DOHH2 (cell line): ENCODE results near the gene ARHGEF26.

Source experiments
- H3F3A ChIP-seq: fragments of 200-600 bp; sonication (generic), shearing (Covaris generic); 2 replicates; pipeline ENCODE4 v1.6.0; 2016; ENCODE audit warnings: antibody characterized with exemption, mild to moderate bottlenecking; ENCODE audit not compliant: control insufficient read depth, insufficient read depth
- H3K27ac ChIP-seq: fragments of 200-600 bp; sonication (generic); 2 replicates; pipeline ENCODE4 v1.5.1; 2014; ENCODE audit warnings: low read depth, mild to moderate bottlenecking, low read length, moderate library complexity
- H3K27me3 ChIP-seq: fragments of 200-600 bp; sonication (generic); 2 replicates; pipeline ENCODE4 v1.6.1; 2014; ENCODE audit warnings: mild to moderate bottlenecking, low read length, mixed read lengths; ENCODE audit not compliant: control insufficient read depth
- H3K36me3 ChIP-seq: fragments of 200-600 bp; sonication (generic); 2 replicates; pipeline ENCODE4 v1.6.1; 2014; ENCODE audit warnings: mild to moderate bottlenecking, low read length, moderate library complexity, mixed read lengths; ENCODE audit not compliant: control insufficient read depth
- H3K4me1 ChIP-seq: fragments of 200-600 bp; sonication (generic); 2 replicates; pipeline ENCODE4 v1.6.1; 2014; ENCODE audit warnings: mild to moderate bottlenecking, low read length, mixed read lengths; ENCODE audit not compliant: control insufficient read depth
- H3K4me2 ChIP-seq: fragments of 200-600 bp; sonication (generic); 2 replicates; pipeline ENCODE4 v1.6.0; 2014; ENCODE audit warnings: mild to moderate bottlenecking, low read length, moderate library complexity
- H3K4me3 ChIP-seq: fragments of 200-600 bp; sonication (generic); 2 replicates; pipeline ENCODE4 v1.5.1; 2014; ENCODE audit warnings: mild to moderate bottlenecking, low read length, mixed read lengths
- H3K79me2 ChIP-seq: fragments of 200-600 bp; sonication (generic); 2 replicates; pipeline ENCODE4 v1.6.1; 2014; ENCODE audit warnings: mild to moderate bottlenecking, low read length, mixed read lengths; ENCODE audit not compliant: control insufficient read depth
- H3K9me2 ChIP-seq: fragments of 200-600 bp; sonication (generic); replicated peaks from 2 replicates; pipeline ENCODE4 v1.6.1; 2014; ENCODE audit warnings: mild to moderate bottlenecking, low read length, mixed read lengths; ENCODE audit not compliant: control insufficient read depth
- H3K9me3 ChIP-seq: fragments of 200-600 bp; sonication (generic); 2 replicates; pipeline ENCODE4 v1.6.1; 2014; ENCODE audit warnings: antibody characterized with exemption, low read length, mixed read lengths; ENCODE audit not compliant: control insufficient read depth, insufficient read depth
- H4K20me1 ChIP-seq: fragments of 200-600 bp; sonication (generic); 2 replicates; pipeline ENCODE4 v1.6.0; 2014; ENCODE audit warnings: low read depth, mild to moderate bottlenecking, antibody characterized with exemption, low read length, moderate library complexity; ENCODE audit not compliant: control insufficient read depth, insufficient read depth
- CTCF ChIP-seq: fragments of 200-600 bp; sonication (generic); IDR thresholded peaks from one replicate; pipeline ENCODE4 v1.5.1; 2014; ENCODE audit warnings: antibody characterized with exemption, mild to moderate bottlenecking, low read depth, low read length; ENCODE audit not compliant: poor library complexity, severe bottlenecking
- EZH2phosphoT487 ChIP-seq: fragments of 200-600 bp; sonication (generic); IDR thresholded peaks from 2 replicates; pipeline ENCODE4 v1.6.1; 2017; ENCODE audit warnings: borderline replicate concordance, mild to moderate bottlenecking, antibody characterized with exemption, low read length, moderate library complexity, mixed read lengths

Gene ARHGEF26

GRCh38 chr3:154193000-154193615, 71.9 kb downstream of the ARHGEF26 start:
- no peaks in the 10 kb centered on the region for H3K9me2 ChIP-seq
- H3K4me2 ChIP-seq, result no peak overlapping the region
- H4K20me1 ChIP-seq, result no peaks in the 10 kb centered on the region
- no peaks in the 10 kb centered on the region for H3K36me3 ChIP-seq
- H3K27me3 ChIP-seq, result no peaks in the 10 kb centered on the region
- H3K27ac ChIP-seq, result no peak overlapping the region
- H3K79me2 ChIP-seq, result no peaks in the 10 kb centered on the region
- TF ChIP-seq CTCF, result no peak
- H3K4me3 ChIP-seq, result no peak overlapping the region
- no peaks in the 10 kb centered on the region for H3K9me3 ChIP-seq
- no peaks in the 10 kb centered on the region for H3F3A ChIP-seq
- H3K4me1 ChIP-seq, result no peaks in the 10 kb centered on the region

- Histone ChIP-seq H3K4me3 (no peak overlapping the region), H3K9me3 (no peaks in the 10 kb centered on the region), H3K4me1 (no peaks in the 10 kb centered on the region), H3F3A (no peaks in the 10 kb centered on the region), H3K27ac (no peak overlapping the region), H3K9me2 (no peaks in the 10 kb centered on the region), H3K79me2 (no peaks in the 10 kb centered on the region), H3K27me3 (no peaks in the 10 kb centered on the region), H4K20me1 (no peaks in the 10 kb centered on the region), H3K4me2 (no peak overlapping the region), H3K36me3 (no peaks in the 10 kb centered on the region)
- no peak for TF ChIP-seq EZH2phosphoT487
- no peak for TF ChIP-seq CTCF
Measured at GRCh38 chr3:154194877-154195276, 73.7 kb downstream of the ARHGEF26 start.

GRCh38 chr3:154195620-154196356, 74.6 kb downstream of the ARHGEF26 start:
- H3K4me2 ChIP-seq, result no peak overlapping the region
- no peaks in the 10 kb centered on the region for H4K20me1 ChIP-seq
- H3K4me1 ChIP-seq, result no peaks in the 10 kb centered on the region
- H3K9me3 ChIP-seq, result no peaks in the 10 kb centered on the region
- H3F3A ChIP-seq, result no peaks in the 10 kb centered on the region
- no peaks in the 10 kb centered on the region for H3K79me2 ChIP-seq
- H3K36me3 ChIP-seq, result no peaks in the 10 kb centered on the region
- H3K27ac ChIP-seq, result no peak overlapping the region
- no peaks in the 10 kb centered on the region for H3K9me2 ChIP-seq
- no peak for TF ChIP-seq CTCF
- no peak for TF ChIP-seq EZH2phosphoT487
- no peak overlapping the region for H3K4me3 ChIP-seq
- H3K27me3 ChIP-seq, result no peaks in the 10 kb centered on the region
